ENCODE measurements around the gene KCNMA1. TPM values are rescaled to one million over a fixed set of nuclear protein-coding genes. Genes with fewer than 3 reads are reported as not detected.

Gene KCNMA1
- total RNA-seq, 2 donors from 2014 or later = 29.1 to 37.9 TPM

GRCh38 chr10:77639756-77640155 is 2.1 kb upstream of the KCNMA1 start:
- DNase-seq (ENCODE audit: low spot score) = no peak
- H3K36me3 ChIP-seq = no peaks in the 10 kb centered on the region
- H3K4me1 ChIP-seq (replicated peaks) = no peaks in the 10 kb centered on the region
- H3K27ac ChIP-seq = no peak overlapping the region
- WGBS = 82% methylated on average over 3 of the region's 3 CpGs
- TF ChIP-seq CTCF (IDR thresholded peaks at IDR 0.05) = no peak
- TF ChIP-seq POLR2A (IDR thresholded peaks at IDR 0.05) = no peak
- no peak for TF ChIP-seq POLR2AphosphoS5 (IDR thresholded peaks at IDR 0.05)
- no peak overlapping the region for H3K4me3 ChIP-seq
- no peaks in the 10 kb centered on the region for H3K9me3 ChIP-seq
- peaks cover 18% of the 10 kb centered on the region for H3K27me3 ChIP-seq (replicated peaks; ENCODE audit: insufficient read depth)
- intact Hi-C loops (cut with DNase I) = loop anchor here (2.0 to 5.0 kb wide), 4 partner anchors 47 to 467 kb away; no protein-coding TSS in a partner anchor

GRCh38 chr10:77638321-77639101 is 903 bp upstream of the KCNMA1 start:
- Histone ChIP-seq H3K4me1 (replicated peaks) (no peaks in the 10 kb centered on the region), H3K27ac (peak overlapping the region; percentile 54 to 66), H3K9me3 (no peaks in the 10 kb centered on the region), H3K4me3 (peak overlapping the region; percentile 48 to 50), H3K27me3 (replicated peaks; ENCODE audit: insufficient read depth) (peaks cover 18% of the 10 kb centered on the region), H3K36me3 (no peaks in the 10 kb centered on the region)
- TF ChIP-seq POLR2A (IDR thresholded peaks at IDR 0.05) = no peak
- no peak for TF ChIP-seq POLR2AphosphoS5 (IDR thresholded peaks at IDR 0.05)
- TF ChIP-seq CTCF (IDR thresholded peaks at IDR 0.05) = peak in 1 of 4 experiments; percentile 3
- 8% methylated on average over 47 of the region's 56 CpGs for WGBS
- intact Hi-C loops (cut with DNase I) = loop anchor here (5.0 kb wide), 3 partner anchors 46 to 246 kb away; no protein-coding TSS in a partner anchor
- no peak for DNase-seq (ENCODE audit: low spot score)

- no peaks in the 10 kb centered on the region for H3K36me3 ChIP-seq
- H3K9me3 ChIP-seq = no peaks in the 10 kb centered on the region
- H3K4me3 ChIP-seq = peak overlapping the region; percentile 48 to 50
- peak overlapping the region; percentile 61 to 63 for H3K27ac ChIP-seq
- peaks cover 18% of the 10 kb centered on the region for H3K27me3 ChIP-seq (replicated peaks; ENCODE audit: insufficient read depth)
- WGBS = 1% methylated on average over 53 of the region's 53 CpGs
- TF ChIP-seq POLR2AphosphoS5 (IDR thresholded peaks at IDR 0.05) (no peak), CTCF (IDR thresholded peaks at IDR 0.05) (no peak), POLR2A (IDR thresholded peaks at IDR 0.05) (no peak)
- intact Hi-C loops (cut with DNase I) = loop anchor here (5.0 kb wide), 3 partner anchors 45 to 245 kb away; no protein-coding TSS in a partner anchor
- no peak for DNase-seq (ENCODE audit: low spot score)
- no peaks in the 10 kb centered on the region for H3K4me1 ChIP-seq (replicated peaks)
These were observed 559 bp downstream of the KCNMA1 start for GRCh38 chr10:77636967-77637531.

GRCh38 chr10:77636282-77636966 is 1.2 kb downstream of the KCNMA1 start:
- Histone ChIP-seq H3K9me3 (no peaks in the 10 kb centered on the region), H3K27ac (peak overlapping the region; percentile 61 to 63), H3K27me3 (replicated peaks; ENCODE audit: insufficient read depth) (peaks cover 18% of the 10 kb centered on the region), H3K4me1 (replicated peaks) (no peaks in the 10 kb centered on the region), H3K36me3 (no peaks in the 10 kb centered on the region), H3K4me3 (peak overlapping the region; percentile 48 to 50)
- TF ChIP-seq POLR2AphosphoS5 (IDR thresholded peaks at IDR 0.05) (no peak), CTCF (IDR thresholded peaks at IDR 0.05) (peak in 1 of 4 experiments; percentile 19)
- 11% methylated on average over 41 of the region's 41 CpGs for WGBS
- intact Hi-C loops (cut with DNase I) = loop anchor here (5.0 kb wide), 3 partner anchors 44 to 244 kb away; no protein-coding TSS in a partner anchor
- no peak for DNase-seq (ENCODE audit: low spot score)
